ENCODE data around the gene ROMO1. TPM values are rescaled to one million over a fixed set of nuclear protein-coding genes. Genes with fewer than 3 reads are reported as not detected.

Gene ROMO1
- total RNA-seq, 1 experiment from 2014 or later: 357 TPM

GRCh38 chr20:35653893-35654292 is 45.3 kb upstream of the ROMO1 start:
- peaks cover 33% of the 10 kb centered on the region for H3K36me3 Mint-ChIP-seq (ENCODE audit: insufficient read depth, unreplicated experiment)
- DNase-seq: no peak
- no peak overlapping the region for H3K27ac Mint-ChIP-seq (ENCODE audit: unreplicated experiment)
- H3K9me3 Mint-ChIP-seq (ENCODE audit: unreplicated experiment): no peaks in the 10 kb centered on the region
- ChIA-PET CTCF (no interaction called here), POLR2A (no interaction called here)
- TF ChIP-seq CTCF (IDR thresholded peaks at IDR 0.05; ENCODE audit: insufficient read depth in 1 of 2, low read depth in 1 of 2, low read length in 1 of 2, severe bottlenecking in 1 of 2, unreplicated experiment in 1 of 2): no peak
- Histone ChIP-seq H3K4me1 (no peaks in the 10 kb centered on the region), H3K4me3 (ENCODE audit: low read depth, low read length) (no peak overlapping the region), H3K9me3 (no peaks in the 10 kb centered on the region), H3K27me3 (replicated peaks; ENCODE audit: control insufficient read depth, insufficient read depth, low read length) (no peaks in the 10 kb centered on the region), H3K36me3 (ENCODE audit: control insufficient read depth, insufficient read depth, low read length) (peaks cover 11% of the 10 kb centered on the region)
- no peak overlapping the region for H3K4me3 Mint-ChIP-seq (ENCODE audit: unreplicated experiment)
- peaks cover 13% of the 10 kb centered on the region for H3K4me1 Mint-ChIP-seq (ENCODE audit: low read depth, unreplicated experiment)
- TSS peak; percentile 1 for BruUV-seq (replicated peaks)
- intact Hi-C loops (cut with micrococcal nuclease; ENCODE audit: unreplicated experiment): no loop called here
- H3K27me3 Mint-ChIP-seq (ENCODE audit: insufficient read depth, unreplicated experiment): no peaks in the 10 kb centered on the region

GRCh38 chr20:35654415-35654814 is 44.8 kb upstream of the ROMO1 start:
- peaks cover 28% of the 10 kb centered on the region for H3K36me3 Mint-ChIP-seq (ENCODE audit: insufficient read depth, unreplicated experiment)
- Histone ChIP-seq H3K4me3 (ENCODE audit: low read depth, low read length) (no peak overlapping the region), H3K9me3 (no peaks in the 10 kb centered on the region), H3K27me3 (replicated peaks; ENCODE audit: control insufficient read depth, insufficient read depth, low read length) (no peaks in the 10 kb centered on the region), H3K36me3 (ENCODE audit: control insufficient read depth, insufficient read depth, low read length) (peaks cover 11% of the 10 kb centered on the region), H3K4me1 (no peaks in the 10 kb centered on the region)
- ChIA-PET POLR2A (no interaction called here), CTCF (no interaction called here)
- H3K4me3 Mint-ChIP-seq (ENCODE audit: unreplicated experiment): no peak overlapping the region
- no peak for DNase-seq
- no peaks in the 10 kb centered on the region for H3K27me3 Mint-ChIP-seq (ENCODE audit: insufficient read depth, unreplicated experiment)
- no peak overlapping the region for H3K27ac Mint-ChIP-seq (ENCODE audit: unreplicated experiment)
- no peak for TF ChIP-seq CTCF (IDR thresholded peaks at IDR 0.05; ENCODE audit: insufficient read depth in 1 of 2, low read depth in 1 of 2, low read length in 1 of 2, severe bottlenecking in 1 of 2, unreplicated experiment in 1 of 2)
- H3K9me3 Mint-ChIP-seq (ENCODE audit: unreplicated experiment): no peaks in the 10 kb centered on the region
- H3K4me1 Mint-ChIP-seq (ENCODE audit: low read depth, unreplicated experiment): peaks cover 13% of the 10 kb centered on the region
- intact Hi-C loops (cut with micrococcal nuclease; ENCODE audit: unreplicated experiment): no loop called here
- no TSS peak for BruUV-seq (replicated peaks)

GRCh38 chr20:35657271-35657670 is 41.9 kb upstream of the ROMO1 start:
- Histone ChIP-seq H3K4me3 (ENCODE audit: low read depth, low read length) (no peak overlapping the region), H3K27me3 (replicated peaks; ENCODE audit: control insufficient read depth, insufficient read depth, low read length) (no peaks in the 10 kb centered on the region), H3K4me1 (peaks cover 19% of the 10 kb centered on the region), H3K36me3 (ENCODE audit: control insufficient read depth, insufficient read depth, low read length) (peaks cover 9% of the 10 kb centered on the region), H3K9me3 (no peaks in the 10 kb centered on the region)
- DNase-seq: no peak
- ChIA-PET POLR2A (no interaction called here), CTCF (no interaction called here)
- Mint-ChIP-seq H3K36me3 (ENCODE audit: insufficient read depth, unreplicated experiment) (peaks cover 17% of the 10 kb centered on the region), H3K27me3 (ENCODE audit: insufficient read depth, unreplicated experiment) (no peaks in the 10 kb centered on the region), H3K27ac (ENCODE audit: unreplicated experiment) (no peak overlapping the region), H3K9me3 (ENCODE audit: unreplicated experiment) (no peaks in the 10 kb centered on the region), H3K4me3 (ENCODE audit: unreplicated experiment) (no peak overlapping the region), H3K4me1 (ENCODE audit: low read depth, unreplicated experiment) (peaks cover 18% of the 10 kb centered on the region)
- BruUV-seq (replicated peaks): no TSS peak
- intact Hi-C loops (cut with micrococcal nuclease; ENCODE audit: unreplicated experiment): no loop called here
- no peak for TF ChIP-seq CTCF (IDR thresholded peaks at IDR 0.05; ENCODE audit: insufficient read depth in 1 of 2, low read depth in 1 of 2, low read length in 1 of 2, severe bottlenecking in 1 of 2, unreplicated experiment in 1 of 2)

Data from Caco-2 (cell line).